HG03575 (cell line): ENCODE measurements around the gene FOXI3.
"Not testable (repeated sequence)": the region's sequence is repeated elsewhere in the genome, so short reads cannot be mapped to it uniquely, and the experiment has no call there.

Source experiments
- ATAC-seq: cut with Tn5 transposase; IDR thresholded peaks from one replicate; pipeline ENCODE4 v1.9.1; 2021; ENCODE audit not compliant: unreplicated experiment, insufficient number of reproducible peaks, low FRiP score; ENCODE audit errors: extremely low read depth

Gene FOXI3

DNA sequence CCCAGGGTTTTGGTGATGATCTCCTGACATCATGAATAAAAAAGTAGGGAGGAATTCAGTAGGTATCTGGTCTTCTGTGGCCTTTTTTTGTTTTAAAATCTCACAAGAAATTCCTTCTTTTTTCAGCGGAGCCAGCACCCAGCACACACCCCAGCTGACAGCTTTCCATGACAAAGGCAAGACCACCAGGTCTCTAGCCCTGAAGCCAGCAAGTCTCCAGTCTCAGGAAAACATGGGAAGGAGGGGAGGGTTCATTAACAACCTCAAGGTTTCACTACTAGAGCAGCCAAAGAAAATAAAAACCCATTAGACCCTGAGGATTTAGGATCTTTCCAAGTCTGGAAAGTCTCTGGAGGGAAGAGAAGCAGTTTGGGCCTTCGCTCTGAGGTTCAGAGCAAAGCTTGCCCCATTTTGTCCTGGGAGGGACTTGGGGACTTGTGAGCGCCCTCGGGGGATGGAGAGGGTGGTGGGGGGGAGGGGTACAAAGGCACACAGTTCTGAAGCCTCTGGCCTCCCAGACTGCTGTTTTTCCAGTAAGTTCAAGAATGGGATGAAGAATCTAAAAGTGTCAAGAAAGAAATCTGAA is 9.0 kb downstream of the FOXI3 start:
- ATAC-seq: no peak

DNA sequence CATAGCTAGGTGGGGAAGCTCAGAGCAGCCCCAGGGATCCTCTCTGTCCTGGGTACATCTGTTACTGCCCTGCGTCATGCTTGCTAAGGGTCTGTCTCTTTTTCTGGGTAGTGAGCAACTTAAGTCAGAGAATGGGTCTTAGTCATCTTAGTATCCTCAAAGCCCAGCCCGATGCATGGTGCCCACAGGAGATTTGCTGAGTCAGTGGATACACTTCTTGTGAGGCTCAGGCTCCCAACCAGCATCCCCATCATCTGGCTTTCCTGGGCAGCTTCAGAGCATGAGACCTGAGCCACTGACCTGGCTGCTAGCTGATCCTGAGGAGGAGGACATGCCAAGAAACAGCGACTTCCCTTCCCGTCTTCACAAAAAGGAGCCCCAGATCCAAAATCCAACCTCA is 10.0 kb downstream of the FOXI3 start:
- ATAC-seq: no peak

DNA sequence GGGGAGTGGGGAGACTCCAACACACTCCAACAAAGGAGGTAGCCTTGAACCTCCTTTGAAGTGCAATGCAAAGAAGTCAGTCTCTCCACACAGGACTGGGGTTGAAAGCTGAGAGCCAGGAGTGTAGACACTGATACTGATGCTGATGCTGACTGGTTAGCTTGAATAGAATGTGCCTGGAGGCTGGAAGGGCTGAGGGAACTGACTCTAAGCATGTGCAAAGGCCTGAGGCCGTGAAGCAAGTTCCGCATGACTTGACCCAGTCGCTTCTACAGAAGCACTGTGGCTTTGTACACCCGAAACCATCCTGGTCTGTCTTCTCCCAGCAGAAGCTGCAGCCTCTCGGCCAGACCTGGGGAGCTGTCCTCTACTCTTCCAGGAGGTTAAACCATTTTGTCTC is 10.4 kb downstream of the FOXI3 start:
- no peak for ATAC-seq

DNA sequence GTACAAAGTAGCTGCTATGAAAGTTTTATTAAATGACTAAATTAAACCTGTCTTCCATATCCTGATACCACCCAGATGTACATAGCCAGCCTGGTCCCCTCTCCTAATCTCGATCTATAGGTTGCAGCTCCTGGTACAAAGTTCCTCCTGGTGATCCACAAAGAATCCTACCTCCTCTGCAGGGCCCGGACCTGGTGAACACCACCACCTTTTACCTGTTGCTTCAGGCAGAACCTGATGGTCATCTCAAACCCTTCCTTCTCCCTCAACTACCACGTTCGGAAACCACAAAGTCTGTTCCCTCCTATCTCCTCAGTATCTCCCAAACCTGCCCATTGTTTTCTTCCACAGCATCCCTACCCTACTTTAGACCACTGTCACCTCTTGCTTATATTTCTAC is 15.5 kb downstream of the FOXI3 start:
- ATAC-seq: no peak

DNA sequence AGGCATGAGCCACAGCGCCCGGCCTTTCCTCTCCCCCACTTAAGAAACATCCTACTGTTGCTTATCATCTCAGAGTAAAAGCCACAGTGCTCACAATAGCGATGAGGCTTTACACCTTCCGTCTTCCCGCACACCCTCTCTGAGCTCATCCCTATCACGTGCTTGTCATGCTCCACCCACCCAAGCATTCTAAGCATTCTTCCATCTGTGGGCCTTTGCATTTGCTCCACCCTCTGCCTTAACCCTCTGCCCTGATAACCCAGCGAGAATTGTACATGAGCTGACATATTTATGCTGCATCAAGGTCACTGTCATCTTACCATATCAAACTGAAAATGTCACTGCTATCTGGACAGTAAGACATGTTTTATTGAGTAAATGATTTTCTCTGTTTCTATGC is 22.6 kb downstream of the FOXI3 start:
- ATAC-seq: no peak

DNA sequence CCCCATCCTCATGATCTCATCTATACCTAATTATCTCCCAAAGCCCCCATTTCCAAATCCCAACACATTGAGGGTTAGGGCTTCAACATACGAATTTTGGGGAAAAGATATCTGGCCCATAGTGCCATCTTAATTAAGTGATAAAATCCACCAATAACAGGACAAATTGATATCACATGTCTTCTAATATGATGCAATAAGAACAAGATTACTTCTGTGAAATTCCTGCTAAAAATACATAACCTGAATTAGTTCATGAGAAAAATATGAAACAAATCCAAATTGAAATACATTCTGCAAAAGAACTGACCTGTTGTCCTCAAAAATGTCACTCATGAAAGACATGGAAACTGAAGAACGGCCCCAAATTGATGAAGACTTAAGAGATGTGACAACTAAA is 28.8 kb downstream of the FOXI3 start:
- no peak for ATAC-seq

DNA sequence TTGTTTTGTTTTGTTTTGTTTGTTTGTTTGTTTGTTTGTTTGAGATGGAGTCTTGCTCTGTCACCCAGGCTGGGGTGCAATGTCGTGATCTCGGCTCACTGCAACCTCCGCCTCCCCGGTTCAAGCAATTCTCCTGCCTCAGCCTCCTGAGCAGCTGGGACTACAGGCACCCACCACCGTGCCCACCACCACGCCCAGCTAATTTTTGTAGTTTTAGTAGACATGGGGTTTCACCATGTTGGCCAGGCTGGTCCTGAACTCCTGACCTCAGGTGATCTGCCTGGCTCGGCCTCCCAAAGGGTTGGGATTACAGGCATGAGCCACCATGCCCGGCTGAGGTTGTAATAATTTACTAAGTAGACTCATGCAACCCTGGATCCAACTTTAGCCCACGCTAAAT is 33.4 kb downstream of the FOXI3 start:
- not testable (repeated sequence) for ATAC-seq

DNA sequence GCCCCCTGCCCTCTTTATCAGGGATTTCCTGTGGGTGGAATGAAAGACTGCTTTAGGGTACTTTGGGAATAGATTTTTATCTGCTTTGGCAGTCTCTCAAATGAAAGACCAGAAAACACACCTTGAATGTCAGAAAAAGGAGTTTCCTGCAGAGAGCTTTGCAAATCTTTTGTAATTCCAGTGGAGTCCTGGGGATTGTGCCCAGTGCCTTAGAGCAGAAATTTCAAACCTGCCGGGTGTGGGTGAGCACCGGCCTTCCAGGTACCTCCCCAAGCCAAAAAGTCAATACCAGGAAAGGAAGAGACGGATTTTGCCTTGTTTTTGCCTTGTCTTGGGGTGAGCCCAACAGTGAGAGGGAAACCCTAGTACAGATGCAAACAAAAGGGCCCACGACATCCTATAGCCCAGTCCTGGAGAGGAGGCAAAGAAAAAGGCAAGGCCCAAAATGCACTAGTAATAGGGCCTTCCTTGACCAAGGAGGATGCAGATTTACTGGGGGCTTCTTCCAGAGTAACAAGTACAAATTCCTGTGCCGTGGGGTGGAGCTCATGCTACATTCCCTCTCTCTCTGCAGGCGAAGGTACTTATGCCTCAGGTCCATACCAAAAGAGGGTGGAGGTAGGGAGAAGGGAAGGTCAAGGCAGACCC is 36.4 kb downstream of the FOXI3 start:
- no peak for ATAC-seq

DNA sequence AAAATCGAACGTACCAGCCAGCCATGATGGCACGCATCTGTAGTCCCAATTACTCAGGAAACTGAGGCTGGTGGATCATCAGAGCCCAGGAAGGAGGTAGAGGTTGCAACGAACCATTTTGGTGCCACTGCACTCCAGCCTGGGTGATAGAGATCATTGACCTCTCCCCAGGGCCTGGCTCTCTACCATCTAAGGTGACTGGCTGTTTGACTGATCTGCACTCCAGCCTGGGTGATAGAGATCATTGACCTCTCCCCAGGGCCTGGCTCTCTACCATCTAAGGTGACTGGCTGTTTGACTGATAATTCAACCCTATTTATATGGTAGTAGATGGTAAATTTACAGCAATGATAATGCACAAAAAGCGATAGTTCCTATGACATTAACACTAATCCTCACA is 43.6 kb downstream of the FOXI3 start:
- ATAC-seq: not testable (repeated sequence)

DNA sequence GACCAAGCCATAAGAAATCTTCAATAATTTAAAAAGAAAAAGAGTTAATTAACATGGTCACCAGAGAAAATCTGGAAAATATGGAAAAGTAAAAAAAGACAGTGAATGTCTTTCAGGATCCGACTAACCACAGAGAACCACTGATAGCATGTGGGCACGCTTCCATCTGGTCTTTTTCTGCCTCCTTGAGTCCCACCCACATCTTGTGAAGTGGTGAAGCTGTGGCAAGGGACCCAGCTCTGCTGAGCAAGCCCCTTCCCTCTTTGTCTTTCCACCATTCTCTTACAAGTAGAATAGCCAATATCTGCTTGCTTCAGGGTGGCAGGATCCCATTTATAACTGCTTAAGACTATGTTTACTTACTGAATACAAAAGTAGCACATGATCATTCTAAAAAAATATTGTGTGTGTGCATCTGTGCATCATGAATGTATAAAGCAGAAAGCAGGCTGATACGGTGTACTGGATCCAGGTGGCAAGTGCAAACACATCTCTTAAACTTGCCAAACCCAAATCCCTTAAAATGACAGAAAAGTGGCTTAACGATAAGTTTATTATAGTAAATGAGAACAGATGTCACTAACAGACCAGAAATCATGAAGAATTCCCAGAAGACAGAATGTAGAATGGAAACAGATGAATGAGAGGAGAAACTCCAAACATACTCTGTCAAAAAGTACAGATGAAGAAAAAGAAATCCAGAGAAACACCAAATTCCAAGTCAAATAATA is 52.3 kb downstream of the FOXI3 start:
- ATAC-seq: no peak

DNA sequence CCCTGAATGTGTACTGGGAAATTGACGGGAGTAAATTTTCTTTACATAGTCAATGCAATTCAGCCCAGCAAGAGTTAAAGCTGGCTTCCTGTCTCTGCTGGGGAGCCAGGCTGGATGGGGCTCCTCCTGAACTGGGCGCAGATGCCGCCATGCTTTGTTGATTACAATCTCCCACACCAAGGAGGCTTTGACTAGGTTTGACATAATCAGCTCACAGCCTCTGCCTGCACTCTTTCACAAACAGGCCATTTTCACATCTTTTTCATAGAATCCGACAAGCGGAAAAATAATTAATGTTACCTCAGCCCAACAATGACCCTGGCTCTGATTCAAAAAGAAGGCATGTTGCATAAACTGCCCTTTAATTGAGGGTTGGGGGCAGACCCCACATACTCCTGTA is 54.3 kb downstream of the FOXI3 start:
- no peak for ATAC-seq
